Tibial nerve (tissue), 4 donors: Measurements from ENCODE around the gene FLRT1.

Source experiments
- EP300 ChIP-seq, 2 donors: sonication (generic); formaldehyde crosslinking; IDR thresholded peaks; one replicate each; pipeline ENCODE4 v1.6.1; 2017; ENCODE audit warnings: antibody characterized with exemption in 2 of 2, mild to moderate bottlenecking in 1 of 2
- POLR2A ChIP-seq, 2 donors: fragments of 450-650 bp; IDR thresholded peaks; one replicate each; pipeline ENCODE4 v1.6.1; 2017; ENCODE audit warnings: antibody characterized with exemption in 2 of 2, mild to moderate bottlenecking in 2 of 2, moderate library complexity in 2 of 2
- TF ChIP-seq, protein P1 (sequence below), 5 experiments: fragments of 200-600 bp in 3 of 5; fragments of 450-650 bp in 2 of 5; sonication (generic) in 3 of 5; IDR thresholded peaks; one replicate each; pipeline ENCODE4 v1.5.1; 2016 to 2019; ENCODE audit warnings: antibody characterized with exemption in 5 of 5, mild to moderate bottlenecking in 3 of 5, moderate library complexity in 2 of 5

DNA sequence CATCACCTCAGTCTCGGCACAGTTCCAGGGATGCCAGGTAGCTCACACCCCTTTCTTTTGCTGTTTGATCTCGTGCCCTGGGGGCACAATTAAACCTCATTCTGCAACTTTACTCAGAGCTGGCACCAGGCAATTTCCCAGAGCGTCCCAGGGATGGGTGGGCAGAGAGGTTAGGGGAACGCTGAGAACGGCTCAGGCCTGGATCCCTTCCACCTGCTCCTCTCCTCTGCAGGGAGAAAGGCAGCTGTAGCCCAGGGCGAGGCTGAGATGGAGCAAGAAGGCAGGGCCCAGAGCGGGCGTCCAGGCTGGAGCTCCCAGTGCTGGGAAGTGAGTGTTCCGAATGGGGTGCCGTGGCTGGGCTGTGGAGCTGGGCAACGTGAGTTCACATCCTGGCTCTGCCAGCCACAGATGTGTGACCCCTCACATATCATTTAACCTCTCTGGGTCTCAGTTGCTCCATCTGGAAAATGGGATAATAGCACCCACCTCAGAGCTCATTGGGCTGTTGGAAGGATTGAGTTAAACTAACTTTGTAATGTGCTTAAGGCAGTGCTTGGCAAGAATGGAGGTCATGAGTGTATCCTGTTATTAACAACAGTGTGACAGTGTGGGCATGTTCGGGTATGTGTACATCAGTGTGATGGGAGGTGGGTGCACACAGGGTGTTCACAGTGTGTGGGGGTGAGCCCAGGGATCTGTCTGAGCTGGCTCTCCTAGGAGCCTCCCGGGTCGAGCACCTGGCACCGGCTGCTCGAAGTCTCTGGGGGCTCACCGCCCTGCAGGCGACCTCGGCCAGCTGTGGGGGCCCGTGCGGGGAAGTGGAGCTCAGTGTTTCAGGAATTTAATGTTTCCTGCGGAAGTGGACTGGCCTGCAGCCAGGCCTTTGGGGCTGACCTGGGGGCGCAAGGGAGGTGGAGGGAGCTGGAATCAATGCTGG lies 34.0 kb upstream of the FLRT1 start:
- no peak for TF ChIP-seq POLR2A (IDR thresholded peaks at IDR 0.05)
- TF ChIP-seq, protein P1, sequence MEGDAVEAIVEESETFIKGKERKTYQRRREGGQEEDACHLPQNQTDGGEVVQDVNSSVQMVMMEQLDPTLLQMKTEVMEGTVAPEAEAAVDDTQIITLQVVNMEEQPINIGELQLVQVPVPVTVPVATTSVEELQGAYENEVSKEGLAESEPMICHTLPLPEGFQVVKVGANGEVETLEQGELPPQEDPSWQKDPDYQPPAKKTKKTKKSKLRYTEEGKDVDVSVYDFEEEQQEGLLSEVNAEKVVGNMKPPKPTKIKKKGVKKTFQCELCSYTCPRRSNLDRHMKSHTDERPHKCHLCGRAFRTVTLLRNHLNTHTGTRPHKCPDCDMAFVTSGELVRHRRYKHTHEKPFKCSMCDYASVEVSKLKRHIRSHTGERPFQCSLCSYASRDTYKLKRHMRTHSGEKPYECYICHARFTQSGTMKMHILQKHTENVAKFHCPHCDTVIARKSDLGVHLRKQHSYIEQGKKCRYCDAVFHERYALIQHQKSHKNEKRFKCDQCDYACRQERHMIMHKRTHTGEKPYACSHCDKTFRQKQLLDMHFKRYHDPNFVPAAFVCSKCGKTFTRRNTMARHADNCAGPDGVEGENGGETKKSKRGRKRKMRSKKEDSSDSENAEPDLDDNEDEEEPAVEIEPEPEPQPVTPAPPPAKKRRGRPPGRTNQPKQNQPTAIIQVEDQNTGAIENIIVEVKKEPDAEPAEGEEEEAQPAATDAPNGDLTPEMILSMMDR (IDR thresholded peaks at IDR 0.05): no peak
- no peak for TF ChIP-seq EP300 (IDR thresholded peaks at IDR 0.05)
